K562 (cell line): Measurements from ENCODE around the gene UMODL1. TPM values are rescaled to one million over a fixed set of nuclear protein-coding genes. Genes with fewer than 3 reads are reported as not detected.

Experiments used
- ATAC-seq: fragments of 200-7000 bp; cut with Tn5 transposase; 3 replicates; pipeline ENCODE4 v1.9.1; 2020; ENCODE audit warnings: moderate library complexity
- BruUV-seq: library from RNA; stranded (reverse); fragments of 400-500 nt; replicated peaks from 2 replicates; lab custom pipeline; 2021; lab: Mats Ljungman, UMichigan
- CTCF ChIA-PET: fragments of 300-600 bp; formaldehyde crosslinking; extraction: SDS; loops from one replicate; lab custom pipeline; 2021; ENCODE audit warnings: low intra/inter-chr PET ratio; lab: Yijun Ruan, JAX
- POLR2A ChIA-PET: fragments of 300-600, 350-650 bp; sonication (Branson Sonifier 250); formaldehyde crosslinking; extraction: SDS; loops from one replicate; lab custom pipeline; 2021; ENCODE audit warnings: antibody characterized with exemption, inconsistent platforms; lab: Yijun Ruan, JAX
- DNase-seq, 4 experiments: peaks; one replicate each; pipeline versions ENCODE4 v3.0.0 to v3.0.0-alpha.2; 2011 to 2018; ENCODE audit warnings: low spot score in 3 of 4, mixed read lengths in 3 of 4; ENCODE audit errors: extremely low read depth in 1 of 4
- FAIRE-seq: peaks from 2 replicates; lab custom pipeline; 2011; peaks lifted over from hg19 to GRCh38; lab: Jason Lieb, UNC
- H2AFZ ChIP-seq: 2 replicates; pipeline ENCODE4 v1.6.0; 2011; ENCODE audit warnings: low read depth, low read length, control low read depth, inconsistent platforms
- H3K27ac ChIP-seq: fragments of 200-600 bp; 3 replicates; pipeline ENCODE4 v1.8.0; 2011; ENCODE audit warnings: low read depth, mild to moderate bottlenecking, control low read depth, inconsistent platforms, low read length, moderate library complexity, mixed read lengths; ENCODE audit errors: extremely low read depth
- H3K27me3 ChIP-seq, 2 experiments: fragments of 300-600 bp in 1 of 2; 2 replicates in 1 of 2; 3 replicates in 1 of 2; pipeline versions ENCODE4 v1.6.0 to v1.8.0; 2011; ENCODE audit warnings: inconsistent platforms in 2 of 2, low read length in 2 of 2, mild to moderate bottlenecking in 1 of 2, mixed read lengths in 1 of 2, moderate library complexity in 1 of 2; ENCODE audit not compliant: control insufficient read depth in 2 of 2, insufficient read depth in 2 of 2
- H3K36me3 ChIP-seq: fragments of 300-600 bp; 3 replicates; pipeline ENCODE4 v1.8.0; 2011; ENCODE audit warnings: mild to moderate bottlenecking, low read length, inconsistent platforms; ENCODE audit not compliant: control insufficient read depth, insufficient read depth
- H3K4me1 ChIP-seq, 2 experiments: fragments of 200-600 bp in 1 of 2; replicated peaks in 1 of 2; 2 replicates in 1 of 2; 3 replicates in 1 of 2; pipeline versions ENCODE4 v1.5.1 to v1.8.0; 2011; ENCODE audit warnings: inconsistent platforms in 2 of 2, low read length in 2 of 2, mild to moderate bottlenecking in 1 of 2, mixed read lengths in 1 of 2, moderate library complexity in 1 of 2; ENCODE audit not compliant: control insufficient read depth in 2 of 2, insufficient read depth in 2 of 2
- H3K4me2 ChIP-seq: 2 replicates; pipeline ENCODE4 v1.6.1; 2011; ENCODE audit warnings: low read length, control low read depth, inconsistent platforms, mixed read lengths; ENCODE audit not compliant: insufficient read depth
- H3K4me3 ChIP-seq: fragments of 200-600 bp; sonication (generic), shearing (Covaris generic); 2 replicates; pipeline ENCODE4 v1.5.1; 2016; ENCODE audit warnings: control low read depth, inconsistent platforms
- H3K79me2 ChIP-seq: fragments of 200-600 bp; 3 replicates; pipeline ENCODE4 v1.8.0; 2011; ENCODE audit warnings: low read length, inconsistent platforms; ENCODE audit not compliant: control insufficient read depth, insufficient read depth
- H3K9ac ChIP-seq, 2 experiments: 2 replicates each; pipeline versions ENCODE4 v1.6.0 to v1.6.1; 2011; ENCODE audit warnings: low read depth in 2 of 2, low read length in 2 of 2, control low read depth in 1 of 2, inconsistent platforms in 1 of 2, mild to moderate bottlenecking in 1 of 2, mixed read lengths in 1 of 2; ENCODE audit not compliant: insufficient read depth in 1 of 2
- H3K9me1 ChIP-seq: one replicate; pipeline ENCODE4 v1.6.0; 2011; ENCODE audit warnings: inconsistent platforms, mild to moderate bottlenecking, low read length, moderate library complexity; ENCODE audit not compliant: control insufficient read depth, insufficient read depth
- H3K9me3 ChIP-seq: replicated peaks from 2 replicates; pipeline ENCODE4 v1.5.1; 2011; ENCODE audit warnings: low read depth, low read length, inconsistent platforms; ENCODE audit not compliant: control insufficient read depth, insufficient read depth
- H4K20me1 ChIP-seq: replicated peaks from 2 replicates; pipeline ENCODE4 v1.6.1; 2011; ENCODE audit warnings: low read length, inconsistent platforms, mixed read lengths; ENCODE audit not compliant: control insufficient read depth, insufficient read depth
- ATF3 ChIP-seq, 2 experiments: fragments of 450-650 bp in 1 of 2; sonication (generic) in 1 of 2; formaldehyde crosslinking in 1 of 2; IDR thresholded peaks in 1 of 2; conservative IDR thresholded peaks in 1 of 2; 2 replicates each; pipeline versions ENCODE4 v1.6.1 to v1.8.1; 2016 to 2023; ENCODE audit warnings: mild to moderate bottlenecking in 2 of 2, moderate library complexity in 2 of 2, inconsistent platforms in 1 of 2, missing genetic modification reagents in 1 of 2
- BRD9 ChIP-seq: fragments of 450-650 bp; IDR thresholded peaks from 2 replicates; pipeline ENCODE4 v1.6.1; 2018; ENCODE audit warnings: low read depth; ENCODE audit not compliant: partially characterized antibody
- C11orf30 ChIP-seq: fragments of 450-650 bp; IDR thresholded peaks from 2 replicates; pipeline ENCODE4 v1.6.1; 2016; ENCODE audit warnings: low read depth, mild to moderate bottlenecking
- CEBPB ChIP-seq: fragments of 450-650 bp; IDR thresholded peaks from 2 replicates; pipeline ENCODE4 v1.6.1; 2016; ENCODE audit warnings: missing genetic modification characterization, missing compliant biosample characterization
- CEBPG ChIP-seq, 3 experiments: fragments of 200-800 bp in 1 of 3; sonication (Bioruptor generic) in 1 of 3; sonication (generic) in 1 of 3; formaldehyde crosslinking in 1 of 3; IDR thresholded peaks in 2 of 3; conservative IDR thresholded peaks in 1 of 3; 2 replicates each; pipeline versions ENCODE4 v1.6.1 to v1.8.0; 2016 to 2022; ENCODE audit warnings: missing compliant biosample characterization in 2 of 3, missing genetic modification characterization in 2 of 3, mild to moderate bottlenecking in 1 of 3, missing genetic modification reagents in 1 of 3
- FOXP4 ChIP-seq: sonication (generic); formaldehyde crosslinking; IDR thresholded peaks from 2 replicates; pipeline ENCODE4 v1.8.0; 2022; ENCODE audit warnings: mild to moderate bottlenecking, missing genetic modification reagents, borderline replicate concordance
- HDGF ChIP-seq: fragments of 450-650 bp; IDR thresholded peaks from 2 replicates; pipeline ENCODE4 v1.6.1; 2016
- HNRNPLL ChIP-seq: fragments of 200-400 bp; formaldehyde crosslinking; IDR thresholded peaks from 2 replicates; pipeline ENCODE4 v1.6.1; 2017; ENCODE audit warnings: low read length, low read depth, mild to moderate bottlenecking; ENCODE audit not compliant: poor library complexity, severe bottlenecking
- MAZ ChIP-seq, 2 experiments: fragments of 450-650 bp in 1 of 2; sonication (generic) in 1 of 2; formaldehyde crosslinking; IDR thresholded peaks in 1 of 2; conservative IDR thresholded peaks in 1 of 2; 2 replicates each; pipeline versions ENCODE4 v1.4.0 to v1.5.0; 2020; ENCODE audit warnings: mild to moderate bottlenecking in 1 of 2, missing genetic modification reagents in 1 of 2
- MXD1 ChIP-seq: fragments of 250-450 bp; sonication (Bioruptor Pico); IDR thresholded peaks from 2 replicates; pipeline ENCODE4 v1.8.0; 2021; ENCODE audit warnings: borderline replicate concordance, mild to moderate bottlenecking, moderate library complexity; ENCODE audit not compliant: poor library complexity, severe bottlenecking
- NR2F6 ChIP-seq: fragments of 450-650 bp; formaldehyde crosslinking; IDR thresholded peaks from 2 replicates; pipeline ENCODE4 v1.4.0; 2020; ENCODE audit warnings: mild to moderate bottlenecking
- ZKSCAN1 ChIP-seq: fragments of 150-350 bp; IDR thresholded peaks from 2 replicates; pipeline ENCODE4 v1.6.1; 2016; ENCODE audit warnings: low read depth, low read length
- WGBS: fragments of 100-300 bp; shearing (Covaris generic); methylation state at CpG from one replicate; pipeline ENCODE4 v1.1.6; 2016; ENCODE audit warnings: low coverage, mixed read lengths; ENCODE audit not compliant: insufficient coverage; ENCODE audit errors: missing lambda C conversion rate; 5-methylcytosine and 5-hydroxymethylcytosine counted together
- in situ Hi-C: fragments of 300-500 bp; cut with MboI; formaldehyde crosslinking; loops from 4 replicates; pipeline ENCODE4 v1.15.0; 2018; ENCODE audit warnings: inconsistent platforms, mixed read lengths
- intact Hi-C: fragments of 100-400 bp; cut with micrococcal nuclease; formaldehyde crosslinking; loops from 2 replicates; pipeline ENCODE4 v1.14.2; 2022
- polyA plus RNA-seq, 8 experiments: library from polyadenylated mRNA; depleted of rRNA in 4 of 8; stranded (reverse) in 5 of 8; unstranded in 3 of 8; fragments of >200 nt; fragmentation: Nextera tagmentation in 2 of 8; fragmentation: Illumina TruSeq in 1 of 8; extraction: Ambion mirVana in 2 of 8; extraction: Trizol in 1 of 8; gene quantifications; 2 replicates each; pipeline versions ENCODE4 v1.2.1 to v1.2.3, GENCODE V29; 2011 to 2014; ENCODE audit warnings: inconsistent platforms in 1 of 8, missing spikeins in 1 of 8
- total RNA-seq, 7 experiments: library from RNA; depleted of rRNA in 6 of 7; stranded (reverse); fragments of >200 nt in 6 of 7; fragmentation: Illumina TruSeq in 2 of 7; extraction: Trizol in 2 of 7; gene quantifications; 2 replicates each; pipeline versions ENCODE4 v1.2.1 to v1.2.3, GENCODE V29; 2011 to 2021; ENCODE audit warnings: low replicate concordance in 1 of 7
- TF ChIP-seq, protein P1 (sequence below): sonication (generic); formaldehyde crosslinking; IDR thresholded peaks from 2 replicates; pipeline ENCODE4 v1.8.0; 2022; ENCODE audit warnings: mild to moderate bottlenecking, missing genetic modification reagents

Gene UMODL1
- total and polyA plus RNA-seq, 9 of the 15 experiments (the other 6 are each of a cell fraction or from before 2014, with no cell fraction given): not detected

- Histone ChIP-seq H3K79me2 (no peaks in the 10 kb centered on the region), H3K4me3 (no peak overlapping the region), H3K27me3 (peaks cover 41 to 74% of the 10 kb centered on the region in 2 experiments), H3K4me1 (peaks cover 0 to 6% of the 10 kb centered on the region in 2 experiments; a peak in 2 of 5 replicates), H3K36me3 (no peaks in the 10 kb centered on the region), H3K9me1 (no peaks in the 10 kb centered on the region), H3K27ac (no peak overlapping the region), H3K4me2 (no peak overlapping the region), H3K9ac (0 out of 4 replicates have a peak overlapping the region, but pooled peaks of 1 of the 2 experiments have one; percentile 31), H4K20me1 (peaks cover 32% of the 10 kb centered on the region), H3K9me3 (no peaks in the 10 kb centered on the region), H2AFZ (no peak overlapping the region)
- WGBS: under 1% methylated on average over 13 of the region's 13 CpGs
- in situ Hi-C loops (loop anchor here (10.0 kb wide), 2 partner anchors 289 to 499 kb away; no protein-coding TSS in a partner anchor), intact Hi-C loops (no loop called here)
- ATAC-seq: no peak
- ChIA-PET POLR2A (interaction anchor here (0.6 to 1.3 kb wide), 3 partner anchors 11 to 154 kb away, joined by 3 to 5 read pairs (median 4); no protein-coding TSS in a partner anchor), CTCF (interaction anchor here (0.5 kb wide), 1 partner anchor 16 kb away, joined by 4 read pairs; no protein-coding TSS in a partner anchor)
- no peak for FAIRE-seq
- DNase-seq: no peak
- BruUV-seq: no TSS peak
- TF ChIP-seq CEBPB (peak; percentile 91), FOXP4 (no peak), ZKSCAN1 (no peak), NR2F6 (CRISPR knock-in tag) (no peak), BRD9 (no peak), CEBPG (CRISPR knock-in tag; IDR thresholded peaks at IDR 0.05) (peak; percentile 73), CEBPG (tag; conservative IDR thresholded peaks at IDR 0.05 in 1 of 2, IDR thresholded peaks at IDR 0.05 in 1 of 2) (peak; percentile 62 to 75), HDGF (no peak), MXD1 (CRISPR knock-in tag) (no peak), MAZ (CRISPR knock-in tag; conservative IDR thresholded peaks at IDR 0.05 in 1 of 2, IDR thresholded peaks at IDR 0.05 in 1 of 2) (no peak), C11orf30 (no peak), HNRNPLL (no peak), ATF3 (IDR thresholded peaks at IDR 0.05) (no peak), ATF3 (CRISPR knock-in tag; conservative IDR thresholded peaks at IDR 0.05) (no peak)
- TF ChIP-seq, protein P1, sequence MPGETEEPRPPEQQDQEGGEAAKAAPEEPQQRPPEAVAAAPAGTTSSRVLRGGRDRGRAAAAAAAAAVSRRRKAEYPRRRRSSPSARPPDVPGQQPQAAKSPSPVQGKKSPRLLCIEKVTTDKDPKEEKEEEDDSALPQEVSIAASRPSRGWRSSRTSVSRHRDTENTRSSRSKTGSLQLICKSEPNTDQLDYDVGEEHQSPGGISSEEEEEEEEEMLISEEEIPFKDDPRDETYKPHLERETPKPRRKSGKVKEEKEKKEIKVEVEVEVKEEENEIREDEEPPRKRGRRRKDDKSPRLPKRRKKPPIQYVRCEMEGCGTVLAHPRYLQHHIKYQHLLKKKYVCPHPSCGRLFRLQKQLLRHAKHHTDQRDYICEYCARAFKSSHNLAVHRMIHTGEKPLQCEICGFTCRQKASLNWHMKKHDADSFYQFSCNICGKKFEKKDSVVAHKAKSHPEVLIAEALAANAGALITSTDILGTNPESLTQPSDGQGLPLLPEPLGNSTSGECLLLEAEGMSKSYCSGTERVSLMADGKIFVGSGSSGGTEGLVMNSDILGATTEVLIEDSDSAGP (CRISPR knock-in tag): no peak
These were observed 42.9 kb downstream of the UMODL1 start for GRCh38 chr21:42113926-42114409.
